HepG2 (cell line): Measurements from ENCODE around the gene TMEM225B. TPM values are rescaled to one million over a fixed set of nuclear protein-coding genes. Genes with fewer than 3 reads are reported as not detected.

ENCODE experiments used
- ATAC-seq: fragments of 200-7000 bp; cut with Tn5 transposase; 3 replicates; pipeline ENCODE4 v1.9.1; 2020; ENCODE audit warnings: mild to moderate bottlenecking, moderate library complexity
- BruUV-seq: library from RNA; stranded (reverse); fragments of 400-500 nt; replicated peaks from 2 replicates; lab custom pipeline; 2021; lab: Mats Ljungman, UMichigan
- CTCF ChIA-PET: fragments of 300-600 bp; formaldehyde crosslinking; extraction: SDS; loops from one replicate; lab custom pipeline; 2021; ENCODE audit warnings: low total read pairs, inconsistent platforms, low intra/inter-chr PET ratio; lab: Yijun Ruan, JAX
- POLR2A ChIA-PET: fragments of 350-600 bp; sonication (Branson Sonifier 250); formaldehyde crosslinking; loops from one replicate; lab custom pipeline; 2020; ENCODE audit warnings: antibody characterized with exemption, inconsistent platforms; lab: Yijun Ruan, JAX
- DNase-seq: peaks from one replicate; pipeline ENCODE4 v3.0.0-alpha.2; 2015; ENCODE audit warnings: low spot score
- FAIRE-seq: peaks from 3 replicates; lab custom pipeline; 2011; peaks lifted over from hg19 to GRCh38; lab: Jason Lieb, UNC
- H2AFZ ChIP-seq: one replicate; pipeline ENCODE4 v1.6.1; 2011; ENCODE audit warnings: low read length, inconsistent platforms
- H3K27ac ChIP-seq: fragments of 300-600 bp; 3 replicates; pipeline ENCODE4 v1.8.0; 2011; ENCODE audit warnings: mixed run types, mild to moderate bottlenecking, mixed read lengths, low read length, inconsistent platforms; ENCODE audit not compliant: insufficient read depth; ENCODE audit errors: extremely low read length
- H3K27me3 ChIP-seq, 2 experiments: fragments of 200-600 bp in 1 of 2; 2 replicates in 1 of 2; 3 replicates in 1 of 2; pipeline versions ENCODE4 v1.6.0 to v1.8.0; 2011; ENCODE audit warnings: low read length in 2 of 2, mild to moderate bottlenecking in 2 of 2, moderate library complexity in 2 of 2, inconsistent platforms in 1 of 2; ENCODE audit not compliant: insufficient read depth in 2 of 2, control insufficient read depth in 1 of 2
- H3K36me3 ChIP-seq, 2 experiments: fragments of 200-600 bp in 1 of 2; replicated peaks in 1 of 2; 2 replicates in 1 of 2; 3 replicates in 1 of 2; pipeline versions ENCODE4 v1.5.1 to v1.8.0; 2011; ENCODE audit warnings: low read length in 2 of 2, inconsistent platforms in 1 of 2; ENCODE audit not compliant: insufficient read depth in 2 of 2, control insufficient read depth in 1 of 2
- H3K4me1 ChIP-seq: 2 replicates; pipeline ENCODE4 v1.5.1; 2012; ENCODE audit warnings: low read length, inconsistent platforms; ENCODE audit not compliant: insufficient read depth
- H3K4me2 ChIP-seq: 2 replicates; pipeline ENCODE4 v1.6.0; 2011; ENCODE audit warnings: low read depth, low read length, inconsistent platforms
- H3K4me3 ChIP-seq, 3 experiments: fragments of 200-600 bp in 1 of 3; sonication (generic), shearing (Covaris generic) in 1 of 3; replicated peaks in 1 of 3; 2 replicates each; pipeline ENCODE4 v1.5.1; 2011 to 2016; ENCODE audit warnings: low read length in 3 of 3, inconsistent platforms in 2 of 3, low read depth in 2 of 3, mild to moderate bottlenecking in 2 of 3, control low read depth in 1 of 3, mixed read lengths in 1 of 3; ENCODE audit not compliant: insufficient read depth in 1 of 3
- H3K79me2 ChIP-seq: one replicate; pipeline ENCODE4 v1.6.1; 2011; ENCODE audit warnings: low read length, inconsistent platforms; ENCODE audit not compliant: insufficient read depth
- H3K9ac ChIP-seq: 2 replicates; pipeline ENCODE4 v1.6.0; 2011; ENCODE audit warnings: mild to moderate bottlenecking, low read depth, low read length, inconsistent platforms; ENCODE audit not compliant: insufficient read depth
- H3K9me3 ChIP-seq: 2 replicates; pipeline ENCODE4 v1.5.1; 2012; ENCODE audit warnings: mild to moderate bottlenecking, low read length
- H4K20me1 ChIP-seq: 2 replicates; pipeline ENCODE4 v1.6.0; 2011; ENCODE audit warnings: inconsistent platforms, mild to moderate bottlenecking, low read length, moderate library complexity; ENCODE audit not compliant: insufficient read depth
- DBP ChIP-seq: sonication (generic); formaldehyde crosslinking; IDR thresholded peaks from 2 replicates; pipeline ENCODE4 v1.4.0; 2020; ENCODE audit warnings: missing genetic modification reagents; ENCODE audit errors: not compliant biosample characterization
- GMEB2 ChIP-seq: IDR thresholded peaks from 2 replicates; pipeline ENCODE4 v1.6.1; 2016; ENCODE audit warnings: missing biosample characterization, missing genetic modification reagents, low read depth
- MLXIP ChIP-seq: sonication (generic); formaldehyde crosslinking; IDR thresholded peaks from 2 replicates; pipeline ENCODE4 v1.9.0; 2021; ENCODE audit warnings: missing genetic modification reagents, borderline replicate concordance
- PHF8 ChIP-seq: sonication (generic); formaldehyde crosslinking; IDR thresholded peaks from 2 replicates; pipeline ENCODE4 v1.5.0; 2020; ENCODE audit warnings: missing genetic modification reagents
- SOX13 ChIP-seq, 3 experiments: fragments of 450-650 bp in 1 of 3; sonication (generic) in 1 of 3; formaldehyde crosslinking in 1 of 3; IDR thresholded peaks in 2 of 3; conservative IDR thresholded peaks in 1 of 3; 2 replicates each; pipeline versions ENCODE4 v1.5.0 to v1.6.1; 2016 to 2020; ENCODE audit warnings: antibody characterized with exemption in 1 of 3, mild to moderate bottlenecking in 1 of 3, missing compliant biosample characterization in 1 of 3, missing genetic modification reagents in 1 of 3, moderate library complexity in 1 of 3
- THAP7 ChIP-seq: sonication (generic); formaldehyde crosslinking; IDR thresholded peaks from 2 replicates; pipeline ENCODE4 v1.8.1; 2023; ENCODE audit warnings: mild to moderate bottlenecking, missing genetic modification reagents
- ZNF280D ChIP-seq: sonication (generic); formaldehyde crosslinking; IDR thresholded peaks from 2 replicates; pipeline ENCODE4 v1.5.1; 2020; ENCODE audit warnings: mild to moderate bottlenecking, missing genetic modification reagents
- ZNF362 ChIP-seq: sonication (generic); formaldehyde crosslinking; IDR thresholded peaks from 2 replicates; pipeline ENCODE4 v1.4.0; 2020; ENCODE audit warnings: missing genetic modification reagents, mild to moderate bottlenecking, borderline replicate concordance
- ZNF382 ChIP-seq: sonication (generic); formaldehyde crosslinking; IDR thresholded peaks from 2 replicates; pipeline ENCODE4 v1.5.0; 2020; ENCODE audit warnings: missing genetic modification reagents, mild to moderate bottlenecking, borderline replicate concordance
- WGBS: methylation state at CpG from one replicate; pipeline ENCODE4 v1.1.6; 2017; ENCODE audit warnings: low lambda C conversion rate; 5-methylcytosine and 5-hydroxymethylcytosine counted together
- in situ Hi-C: cut with HindIII; loops from 2 replicates; pipeline ENCODE4 v1.10.0; 2017; ENCODE audit warnings: low pct_unique_long_range_greater_than_20kb; ENCODE audit not compliant: extremely low pct_ligation_motif_present
- intact Hi-C: fragments of 100-400 bp; cut with micrococcal nuclease; formaldehyde crosslinking; loops from one replicate; pipeline ENCODE4 v1.10.0; 2022; ENCODE audit not compliant: unreplicated experiment
- polyA plus RNA-seq, 8 experiments: library from polyadenylated mRNA; depleted of rRNA in 3 of 8; stranded (reverse) in 7 of 8; unstranded in 1 of 8; fragments of >200 nt; fragmentation: Illumina TruSeq in 4 of 8; extraction: Trizol in 4 of 8; gene quantifications; 2 replicates each; pipeline versions ENCODE4 v1.2.1 to v1.2.3, GENCODE V29; 2011 to 2016; ENCODE audit warnings: low read depth in 4 of 8, missing spikeins in 1 of 8, mixed read lengths in 1 of 8; ENCODE audit not compliant: insufficient read depth in 1 of 8
- total RNA-seq, 5 experiments: library from RNA; depleted of rRNA; stranded (reverse); fragments of >200 nt; fragmentation: Illumina TruSeq; extraction: Trizol; gene quantifications; 2 replicates each; pipeline ENCODE4 v1.2.3, GENCODE V29; 2016; ENCODE audit warnings: low read depth in 1 of 5

The TMEM225B gene
- total and polyA plus RNA-seq, 2 of the 13 experiments (the other 11 are each of a cell fraction or from before 2014, with no cell fraction given): 0.78 to 0.95 TPM

GRCh38 chr7:99571768-99572167 is 26.3 kb upstream of the TMEM225B start:
- POLR2A ChIA-PET: interaction anchor here (1.7 to 1.9 kb wide), 2 partner anchors 9 to 13 kb away, joined by 4 to 6 read pairs; partner anchors contain the start of gene ZNF655
- no peaks in the 10 kb centered on the region for H3K79me2 ChIP-seq
- TF ChIP-seq ZNF280D (CRISPR knock-in tag) (no peak), SOX13 (IDR thresholded peaks at IDR 0.05) (no peak), SOX13 (CRISPR knock-in tag; conservative IDR thresholded peaks at IDR 0.05 in 1 of 2, IDR thresholded peaks at IDR 0.05 in 1 of 2) (no peak), THAP7 (CRISPR knock-in tag) (no peak), ZNF382 (CRISPR knock-in tag) (no peak), PHF8 (CRISPR knock-in tag) (no peak), GMEB2 (CRISPR knock-in tag) (no peak), ZNF362 (CRISPR knock-in tag) (no peak), MLXIP (no peak), DBP (no peak)

More at GRCh38 chr7:99571768-99572167, 26.3 kb upstream of the TMEM225B start:
- FAIRE-seq (no peak), DNase-seq (no peak), ATAC-seq (no peak)
- Histone ChIP-seq H3K27me3 (no peaks in the 10 kb centered on the region), H3K4me2 (no peak overlapping the region), H3K27ac (no peak overlapping the region), H3K9ac (no peak overlapping the region), H3K36me3 (peaks cover 6 to 52% of the 10 kb centered on the region in 2 experiments), H4K20me1 (no peaks in the 10 kb centered on the region), H3K4me3 (no peak overlapping the region), H2AFZ (no peak overlapping the region), H3K4me1 (no peaks in the 10 kb centered on the region), H3K9me3 (no peaks in the 10 kb centered on the region)
- BruUV-seq: no TSS peak
- CTCF ChIA-PET: no interaction called here
- 92% methylated on average over 3 of the region's 3 CpGs for WGBS
- intact Hi-C loops (no loop called here), in situ Hi-C loops (no loop called here)
